Breast epithelium (tissue), 3 donors: ENCODE measurements around the gene ST3GAL6.

Experiments
- POLR2A ChIP-seq: fragments of 450-650 bp; IDR thresholded peaks from one replicate; pipeline ENCODE4 v1.6.1; 2016; ENCODE audit warnings: antibody characterized with exemption, mild to moderate bottlenecking, moderate library complexity
- TF ChIP-seq, protein P1 (sequence below), 3 donors: fragments of 450-650 bp; IDR thresholded peaks; one replicate each; pipeline ENCODE4 v1.5.1; 2016 to 2017; ENCODE audit warnings: antibody characterized with exemption in 3 of 3, mild to moderate bottlenecking in 3 of 3, moderate library complexity in 3 of 3

- TF ChIP-seq, protein P1, sequence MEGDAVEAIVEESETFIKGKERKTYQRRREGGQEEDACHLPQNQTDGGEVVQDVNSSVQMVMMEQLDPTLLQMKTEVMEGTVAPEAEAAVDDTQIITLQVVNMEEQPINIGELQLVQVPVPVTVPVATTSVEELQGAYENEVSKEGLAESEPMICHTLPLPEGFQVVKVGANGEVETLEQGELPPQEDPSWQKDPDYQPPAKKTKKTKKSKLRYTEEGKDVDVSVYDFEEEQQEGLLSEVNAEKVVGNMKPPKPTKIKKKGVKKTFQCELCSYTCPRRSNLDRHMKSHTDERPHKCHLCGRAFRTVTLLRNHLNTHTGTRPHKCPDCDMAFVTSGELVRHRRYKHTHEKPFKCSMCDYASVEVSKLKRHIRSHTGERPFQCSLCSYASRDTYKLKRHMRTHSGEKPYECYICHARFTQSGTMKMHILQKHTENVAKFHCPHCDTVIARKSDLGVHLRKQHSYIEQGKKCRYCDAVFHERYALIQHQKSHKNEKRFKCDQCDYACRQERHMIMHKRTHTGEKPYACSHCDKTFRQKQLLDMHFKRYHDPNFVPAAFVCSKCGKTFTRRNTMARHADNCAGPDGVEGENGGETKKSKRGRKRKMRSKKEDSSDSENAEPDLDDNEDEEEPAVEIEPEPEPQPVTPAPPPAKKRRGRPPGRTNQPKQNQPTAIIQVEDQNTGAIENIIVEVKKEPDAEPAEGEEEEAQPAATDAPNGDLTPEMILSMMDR (IDR thresholded peaks at IDR 0.05): no peak
- TF ChIP-seq POLR2A: no peak
Observed at GRCh38 chr3:98786364-98787006, 23.3 kb downstream of the ST3GAL6 start.
